HG03196 (cell line): ENCODE results near the gene BICDL1.
A peak's percentile ranks its signal among the peaks of the same experiment; 100 is the strongest.

Experiments
- ATAC-seq: cut with Tn5 transposase; IDR thresholded peaks from one replicate; pipeline ENCODE4 v1.9.1; 2021; ENCODE audit not compliant: unreplicated experiment

The BICDL1 gene

DNA sequence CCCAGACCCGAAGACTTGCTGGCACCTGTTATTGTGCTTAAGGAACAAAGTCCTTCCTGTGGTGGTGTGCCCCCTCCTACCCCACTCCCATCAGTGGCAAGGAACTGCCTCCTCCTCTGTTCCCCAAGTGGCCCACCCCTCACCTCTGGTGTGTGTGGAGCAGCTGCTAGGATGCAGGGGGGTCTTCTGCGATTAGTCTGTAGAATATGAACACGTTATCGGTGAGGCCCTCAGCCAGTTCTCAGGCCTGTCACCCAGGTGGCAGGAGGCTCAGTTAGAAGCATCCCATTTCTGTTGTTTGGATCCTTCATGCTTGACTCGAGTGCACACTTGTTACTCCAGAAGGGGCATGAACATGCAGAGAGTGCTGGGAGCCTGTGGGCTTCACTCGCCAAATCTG, 88.2 kb downstream of the BICDL1 start:
- ATAC-seq: no peak

DNA sequence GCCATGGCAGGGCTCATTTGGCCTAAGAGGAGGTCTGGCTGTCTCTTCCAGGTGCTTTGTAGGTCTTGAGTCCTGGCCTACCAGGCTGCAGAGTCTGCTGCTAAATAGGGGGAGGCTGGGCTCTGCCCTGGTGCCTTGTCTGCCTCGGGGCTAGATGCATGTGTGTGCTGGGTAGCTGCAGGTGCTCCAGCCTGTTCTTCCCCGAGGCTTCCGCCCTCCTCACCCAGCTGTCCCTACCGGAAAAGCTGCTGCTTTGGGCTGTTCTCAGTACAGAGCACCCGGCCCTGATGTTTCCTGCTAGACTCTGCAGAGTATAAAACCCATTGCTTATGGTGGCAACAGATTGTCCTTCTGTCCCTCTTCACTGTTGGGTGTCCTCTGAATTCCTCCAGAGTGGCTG, 89.8 kb downstream of the BICDL1 start:
- ATAC-seq: no peak

DNA sequence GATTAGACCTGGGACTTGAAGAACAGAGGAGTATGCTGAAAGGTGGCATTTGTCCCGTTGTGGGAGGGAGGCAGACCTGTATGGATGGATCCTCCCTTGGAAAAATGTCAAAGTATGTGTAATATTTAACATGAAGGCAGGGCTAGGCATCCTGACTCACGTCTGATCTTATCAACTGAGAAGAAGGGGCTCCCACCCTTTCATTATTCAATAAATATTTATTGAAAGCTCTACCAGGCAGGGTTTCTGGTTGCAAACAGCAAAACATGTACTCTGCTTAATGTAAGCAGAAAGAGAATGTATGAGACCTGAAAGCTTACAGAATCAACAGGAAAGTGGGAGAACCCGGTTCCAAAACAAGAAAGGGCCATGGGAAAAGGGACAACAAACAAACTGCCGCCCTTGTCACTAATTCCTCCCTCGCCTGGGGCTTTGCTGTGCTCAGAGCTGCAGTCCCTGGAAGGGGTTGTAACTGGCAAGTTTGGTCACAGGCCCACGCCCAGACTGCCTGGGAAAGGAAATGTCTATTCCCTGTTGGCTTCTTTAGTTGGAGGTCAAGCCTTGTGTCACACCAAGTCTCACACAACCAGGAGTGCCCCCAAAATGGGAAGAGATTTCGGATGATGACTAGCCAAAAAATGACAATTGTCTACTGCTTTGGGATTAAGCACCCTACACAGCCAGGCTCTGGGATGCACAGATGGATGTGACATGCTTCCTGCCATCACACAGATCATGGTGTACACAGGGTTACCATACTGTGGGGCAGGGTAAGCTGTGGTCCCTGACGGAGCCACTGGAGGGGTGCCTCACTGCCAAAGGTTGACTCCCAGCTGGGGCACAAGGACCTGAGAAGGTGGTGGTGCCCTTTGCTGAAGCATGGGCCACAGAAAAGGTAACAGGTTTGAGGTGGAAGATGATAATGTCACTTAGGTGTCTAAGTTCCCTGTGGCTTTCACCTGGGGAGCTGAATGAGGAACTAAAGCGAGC, 90.7 kb downstream of the BICDL1 start:
- ATAC-seq: no peak

DNA sequence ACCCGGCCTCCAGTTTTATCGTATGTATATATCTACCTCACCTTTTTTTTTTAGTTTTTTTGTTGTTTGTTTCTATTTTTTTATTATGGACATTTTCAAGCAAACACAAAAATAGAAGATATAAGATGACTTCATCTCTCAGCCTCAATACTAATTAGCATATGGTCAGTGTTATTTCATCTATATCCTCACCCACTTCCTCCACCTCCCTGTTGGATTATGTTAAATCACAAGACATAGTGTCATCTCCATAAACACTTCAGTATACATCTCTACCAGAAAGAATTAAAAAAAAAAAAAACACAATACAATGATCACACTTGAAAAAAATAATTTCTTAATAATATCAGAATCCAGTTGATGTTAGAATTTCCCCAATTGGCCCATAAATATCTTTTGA, 92.6 kb downstream of the BICDL1 start:
- no peak for ATAC-seq

DNA sequence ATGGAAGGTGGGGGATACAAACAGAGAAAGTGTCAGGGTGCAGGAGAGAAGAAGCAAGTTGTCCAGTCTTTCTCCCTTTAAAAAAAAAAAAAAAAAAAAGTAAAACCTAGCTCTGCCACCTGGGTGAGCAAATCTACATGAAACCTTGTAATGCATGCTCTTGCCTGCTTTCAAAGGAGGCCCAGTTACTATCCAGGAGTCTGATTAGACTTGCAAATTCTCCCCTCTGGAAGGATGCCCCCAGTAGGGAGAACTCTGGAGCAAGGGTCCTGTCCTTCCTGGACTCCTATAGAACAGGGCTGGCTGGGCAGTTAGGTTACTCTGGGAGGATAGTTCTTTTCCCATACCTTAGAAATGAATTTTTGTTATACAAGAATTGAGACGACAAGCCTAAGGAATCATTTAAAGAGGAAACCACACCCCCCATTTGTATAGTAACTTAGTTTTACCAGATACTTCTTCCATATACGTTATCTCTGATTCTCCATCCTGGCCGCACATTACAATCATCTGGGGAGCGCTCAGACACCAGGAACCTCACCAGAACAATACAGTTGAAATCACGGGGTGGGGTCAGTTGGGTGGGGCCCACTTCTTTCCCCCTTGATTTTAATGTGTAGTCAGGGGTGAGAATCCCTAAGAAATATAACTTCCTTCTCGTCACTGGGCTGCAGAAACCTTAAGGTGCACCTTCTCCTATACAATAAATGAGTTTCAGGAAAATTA, 97.0 kb downstream of the BICDL1 start:
- no peak for ATAC-seq

DNA sequence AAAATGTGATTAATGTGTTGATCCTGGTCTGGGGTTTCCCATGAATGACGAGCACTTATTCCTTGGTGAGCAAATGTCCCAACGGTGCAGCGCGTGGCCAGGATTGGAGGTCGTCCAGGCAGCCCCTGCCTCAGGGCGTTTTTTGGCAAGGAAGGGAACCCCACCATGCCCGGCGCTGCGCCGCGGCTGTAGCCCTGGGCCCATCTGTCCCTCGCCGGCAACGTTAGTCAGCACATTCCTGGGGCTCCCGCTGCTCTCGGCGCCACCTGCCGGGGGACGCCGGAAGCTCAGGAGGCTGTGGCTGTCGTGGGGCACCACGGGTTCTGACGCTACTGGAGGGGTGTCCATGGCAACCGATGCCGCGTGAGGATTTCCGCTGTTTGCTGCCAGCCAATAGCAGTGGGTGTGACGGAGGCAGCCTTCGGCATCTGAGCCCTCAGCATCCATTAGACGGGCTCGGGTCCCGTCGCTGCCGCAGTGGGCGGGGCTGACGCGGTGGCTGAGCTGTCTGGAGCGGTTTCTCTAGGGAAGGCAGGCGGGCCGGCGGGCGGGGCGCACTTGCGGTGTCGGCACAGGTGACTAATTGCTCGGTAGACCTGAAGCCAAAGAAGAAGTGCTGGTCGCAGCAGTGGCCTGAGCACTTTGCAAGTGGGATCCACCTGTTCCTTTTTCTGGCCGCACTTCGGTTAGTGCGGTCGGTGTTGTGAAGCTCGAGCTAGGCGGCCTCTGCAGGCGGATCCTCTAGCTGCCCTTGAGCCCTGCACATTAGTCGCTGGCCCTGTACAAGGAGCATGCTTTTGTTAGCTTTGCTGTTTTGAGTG, 98.0 kb downstream of the BICDL1 start:
- ATAC-seq: peak; percentile 97

DNA sequence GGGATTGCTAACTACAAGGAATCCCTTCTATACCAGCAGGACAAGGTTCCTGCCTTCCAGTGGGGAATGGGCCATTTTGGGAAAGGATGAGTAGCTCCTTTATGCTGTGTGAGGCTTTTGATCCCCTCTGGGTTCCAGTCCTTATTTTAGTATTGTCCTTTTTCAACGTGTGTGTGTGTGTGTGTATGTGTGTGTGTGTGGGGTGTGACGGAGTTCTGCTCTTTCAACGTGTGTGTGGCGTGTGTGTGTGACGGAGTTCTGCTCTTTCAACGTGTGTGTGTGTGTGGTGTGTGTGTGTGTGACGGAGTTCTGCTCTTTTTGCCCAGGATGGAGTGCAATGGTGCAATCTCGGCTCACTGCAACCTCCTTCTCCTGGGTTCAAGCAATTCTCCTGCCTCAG, 100.1 kb downstream of the BICDL1 start:
- no peak for ATAC-seq

DNA sequence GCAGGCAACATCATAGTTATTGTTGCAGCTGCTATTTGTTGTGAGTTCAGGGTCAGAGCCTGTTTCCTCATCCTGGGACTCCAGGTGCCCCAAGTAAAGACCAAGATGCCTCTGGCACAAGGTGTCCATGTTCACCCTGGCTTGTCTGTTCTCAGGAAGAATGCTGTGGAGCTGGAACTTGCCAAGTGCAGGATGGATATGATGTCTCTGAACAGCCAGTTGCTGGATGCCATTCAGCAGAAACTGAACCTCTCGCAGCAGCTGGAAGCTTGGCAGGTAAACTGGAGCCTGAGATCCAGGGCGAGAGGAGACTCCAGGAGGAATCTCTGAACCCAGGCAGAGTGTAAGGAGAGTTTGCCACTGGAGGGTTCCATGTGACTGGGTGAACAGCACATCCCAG, 100.8 kb downstream of the BICDL1 start:
- ATAC-seq: no peak

DNA sequence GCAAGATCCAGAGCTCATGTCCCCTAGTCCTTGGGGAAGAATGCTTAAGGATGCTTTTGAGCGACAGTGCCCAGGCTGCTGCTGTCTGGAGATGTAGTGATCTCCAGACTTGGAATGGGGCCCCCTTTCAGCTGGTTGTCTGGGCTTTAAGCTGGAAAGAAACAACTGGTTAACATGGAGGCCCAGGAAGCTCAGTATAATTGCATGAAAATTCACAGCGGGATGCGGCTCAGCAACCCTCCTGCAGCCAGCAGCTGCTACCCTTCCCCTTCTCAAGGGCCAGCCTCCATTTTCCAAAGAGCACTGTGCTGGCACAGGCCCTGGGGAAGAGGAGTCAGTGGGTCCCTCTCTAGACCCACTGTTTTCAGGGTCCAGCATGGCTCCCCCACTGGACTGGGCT, 101.2 kb downstream of the BICDL1 start:
- no peak for ATAC-seq

DNA sequence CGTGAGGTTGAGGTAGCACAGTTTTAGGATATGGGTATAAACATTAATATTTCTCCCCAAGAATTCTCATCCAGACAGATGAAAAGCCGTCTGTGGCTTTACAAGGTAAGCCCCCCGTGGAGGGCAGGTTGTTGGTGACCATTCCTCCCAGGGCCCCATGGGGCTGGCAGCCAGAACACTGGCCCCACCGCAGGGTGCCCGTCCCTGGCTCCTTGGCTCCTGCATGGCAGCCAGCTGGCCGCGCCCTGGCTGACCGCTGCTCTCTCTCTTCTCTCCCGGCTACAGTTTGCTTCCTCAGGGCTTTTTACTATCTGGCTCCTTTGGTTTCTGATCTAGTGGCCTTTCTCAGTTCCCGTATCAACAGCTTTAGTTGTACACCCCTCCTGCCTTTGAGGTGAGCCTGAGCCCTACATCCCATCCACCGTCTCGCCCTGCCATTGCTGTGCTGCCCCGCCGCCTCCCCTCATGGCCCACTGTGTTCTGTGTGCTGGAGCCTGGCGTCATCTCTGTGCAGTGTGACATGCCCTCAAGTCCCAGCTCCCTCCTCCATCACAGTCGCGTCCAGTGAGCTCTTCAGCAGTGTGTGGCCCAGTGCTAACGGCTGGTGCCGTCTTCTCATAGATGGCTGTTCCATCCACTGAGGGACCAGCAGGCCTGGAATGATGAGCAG, 101.7 kb downstream of the BICDL1 start:
- ATAC-seq: no peak

DNA sequence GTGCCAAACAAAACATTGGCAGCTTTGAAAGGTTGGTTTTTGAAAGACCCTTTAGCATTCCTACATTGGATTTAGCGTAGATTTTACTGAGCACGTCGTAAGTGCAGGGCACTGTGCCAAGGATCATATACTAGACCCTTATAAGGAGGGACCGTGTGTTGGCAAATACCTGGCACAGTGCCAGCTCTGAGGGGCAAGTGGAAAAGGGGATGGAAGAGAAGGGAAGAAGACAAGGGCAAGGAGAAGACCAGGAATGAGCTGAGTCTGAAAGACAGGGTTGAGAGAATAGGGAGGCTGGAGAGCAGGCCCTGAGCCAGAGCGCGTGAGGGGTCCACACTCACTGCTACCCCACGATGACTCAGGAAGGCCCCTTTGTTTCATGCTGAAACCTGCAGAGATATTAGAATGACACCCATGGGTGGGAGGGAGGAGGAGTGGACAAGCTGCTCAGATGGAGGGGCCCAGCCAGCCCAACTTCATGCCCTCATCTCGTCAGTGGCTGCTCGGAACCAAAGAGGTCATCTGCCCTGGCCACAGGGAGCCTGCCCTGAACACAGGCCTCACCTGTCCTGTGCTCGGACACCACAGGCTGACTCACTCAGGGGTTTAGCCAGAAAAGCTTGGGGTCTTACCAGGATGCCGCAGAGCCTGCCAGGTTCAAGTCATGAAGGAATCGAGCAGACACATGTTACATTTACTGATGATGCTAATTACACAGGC, 102.5 kb downstream of the BICDL1 start:
- ATAC-seq: no peak

DNA sequence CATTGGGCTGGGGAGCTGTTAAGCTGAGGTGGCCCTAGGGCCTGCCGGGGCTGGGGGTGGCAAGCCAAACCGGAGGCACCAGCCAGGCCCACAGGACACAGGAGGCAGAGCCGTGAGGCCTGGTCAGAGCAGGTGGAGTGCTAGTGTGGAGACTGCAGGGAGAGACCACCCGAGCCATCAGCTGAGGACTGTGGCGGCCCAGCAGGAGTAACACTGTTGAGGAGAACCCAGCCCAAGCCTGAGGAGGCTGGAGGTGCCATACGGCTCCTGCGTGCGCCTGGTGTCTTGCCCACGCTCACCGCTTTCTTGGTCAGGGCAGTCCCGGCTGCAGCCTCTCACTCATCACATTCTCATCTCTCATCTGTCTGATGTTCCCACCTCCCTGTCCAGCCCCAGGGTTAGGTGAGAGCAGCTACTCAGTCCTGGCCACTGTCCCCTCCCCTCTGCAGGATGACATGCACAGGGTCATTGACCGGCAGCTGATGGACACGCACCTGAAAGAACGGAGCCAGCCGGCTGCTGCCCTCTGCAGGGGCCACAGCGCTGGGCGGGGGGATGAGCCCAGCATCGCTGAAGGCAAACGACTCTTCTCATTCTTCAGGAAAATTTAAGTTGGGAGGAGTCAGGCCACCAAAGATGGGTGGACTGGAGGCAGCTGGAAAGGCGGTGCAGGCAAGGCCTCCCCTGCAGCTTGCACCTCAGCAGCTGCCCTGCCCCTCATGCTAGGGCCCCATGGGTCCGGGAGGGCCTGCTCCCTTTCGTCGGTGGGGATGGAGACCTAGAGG, 103.7 kb downstream of the BICDL1 start:
- ATAC-seq: no peak

DNA sequence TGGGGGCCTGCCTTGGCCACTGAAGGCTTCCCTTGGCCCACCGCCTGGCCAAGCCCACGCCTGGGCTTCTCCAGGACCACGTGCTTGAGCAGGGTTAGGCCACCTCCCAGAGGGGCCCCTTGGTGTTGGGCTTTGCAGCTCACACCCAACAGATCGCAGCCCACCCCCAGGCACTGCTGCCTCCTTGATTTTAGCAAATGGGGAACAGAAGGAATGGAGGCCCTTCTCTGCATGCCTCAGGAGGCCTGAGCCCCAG, 104.2 kb downstream of the BICDL1 start:
- ATAC-seq: no peak

DNA sequence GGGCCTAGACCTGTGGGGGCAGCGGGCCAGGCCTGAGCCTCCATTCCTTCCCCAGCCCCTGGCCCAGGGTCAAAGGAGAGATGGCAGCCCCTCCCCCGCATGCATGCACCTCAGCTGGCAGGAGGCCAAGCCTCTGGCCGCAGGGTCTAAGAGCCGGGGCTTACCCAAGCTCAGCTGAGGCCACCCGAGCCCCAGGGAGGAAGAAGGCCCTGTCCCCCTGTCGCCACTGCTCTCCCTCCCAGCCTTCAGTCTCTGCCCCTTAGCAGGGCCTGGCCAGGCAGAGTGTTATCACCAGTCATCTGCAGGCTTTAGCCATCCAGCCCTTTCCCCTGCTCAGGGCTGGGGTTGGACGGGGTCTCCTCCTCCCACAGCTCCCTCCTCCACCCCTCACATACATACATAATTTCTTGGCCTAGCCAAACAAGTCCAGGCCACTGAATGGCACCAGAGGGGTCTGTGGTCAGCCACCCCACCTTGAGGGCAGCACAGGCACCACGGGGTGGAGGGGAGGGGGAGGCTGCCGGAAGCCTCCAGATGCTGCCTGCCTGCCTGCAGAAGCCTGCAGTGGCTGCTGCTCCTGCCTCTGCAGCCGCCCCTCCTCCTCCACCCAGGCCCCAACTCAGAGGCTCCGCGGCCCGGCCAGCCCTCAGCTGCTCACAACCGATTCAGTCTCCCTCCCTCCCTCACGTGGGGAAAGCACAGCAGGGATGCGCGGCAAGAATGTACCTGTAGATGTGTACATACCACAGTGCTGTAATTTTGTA, 104.7 kb downstream of the BICDL1 start:
- no peak for ATAC-seq

DNA sequence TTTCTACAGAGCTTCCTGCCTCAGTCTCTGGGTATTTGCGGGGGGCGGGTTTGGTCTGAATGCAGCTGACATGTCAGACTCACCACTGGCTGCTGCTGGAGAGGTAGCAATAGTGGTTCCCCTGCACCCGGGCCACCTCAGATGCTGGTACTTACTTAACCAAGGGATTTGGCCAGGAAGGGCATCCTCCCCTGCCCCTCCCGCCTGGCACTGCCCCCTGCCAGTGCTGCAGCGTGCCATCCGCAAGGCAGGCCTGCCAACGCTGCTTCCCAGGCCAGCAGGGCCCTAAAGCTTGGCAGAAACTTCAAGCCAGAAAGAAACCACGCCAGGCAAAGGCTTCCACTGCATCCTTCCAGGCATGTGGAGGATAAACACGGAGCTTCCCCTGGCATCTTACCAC, 105.4 kb downstream of the BICDL1 start:
- ATAC-seq: no peak

DNA sequence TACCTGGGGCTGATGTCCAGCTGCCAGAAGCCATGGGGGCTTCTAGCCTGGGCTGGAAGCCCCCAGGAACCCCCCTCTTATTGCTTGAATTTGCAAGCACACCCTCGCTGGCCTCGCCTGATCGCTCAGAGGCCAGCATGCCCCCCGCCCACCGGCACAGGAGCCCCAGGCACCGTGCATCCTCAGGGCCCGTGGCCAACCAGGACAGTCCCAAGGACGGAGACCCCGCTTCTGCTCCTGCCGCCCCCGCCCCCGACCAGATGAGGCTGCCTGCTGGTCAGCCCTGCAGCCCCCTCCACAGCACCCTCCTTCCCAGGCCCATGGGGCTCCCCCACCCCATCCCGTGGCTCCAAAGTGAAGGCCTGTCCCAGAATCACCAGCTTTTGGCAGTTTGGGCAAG, 106.3 kb downstream of the BICDL1 start:
- no peak for ATAC-seq

DNA sequence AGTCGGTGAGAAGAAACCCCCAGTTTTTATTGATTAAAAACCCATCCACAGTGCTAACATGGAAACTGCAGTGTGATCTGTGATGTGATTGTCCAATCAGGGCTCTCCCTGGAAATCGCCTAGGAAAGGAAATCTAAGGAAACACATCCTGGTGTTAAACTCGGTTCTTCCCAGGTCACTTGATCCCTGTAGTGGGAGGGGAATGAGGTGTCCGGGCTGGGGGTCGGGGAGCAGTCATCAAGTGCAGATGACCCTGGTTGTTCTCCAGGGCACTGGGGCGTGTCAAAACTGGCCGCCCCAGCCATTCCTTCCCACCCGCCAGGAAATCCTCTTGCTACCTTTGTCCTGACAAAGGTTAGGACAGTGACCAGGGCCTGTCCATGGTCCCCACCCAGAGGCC, 106.7 kb downstream of the BICDL1 start:
- no peak for ATAC-seq

DNA sequence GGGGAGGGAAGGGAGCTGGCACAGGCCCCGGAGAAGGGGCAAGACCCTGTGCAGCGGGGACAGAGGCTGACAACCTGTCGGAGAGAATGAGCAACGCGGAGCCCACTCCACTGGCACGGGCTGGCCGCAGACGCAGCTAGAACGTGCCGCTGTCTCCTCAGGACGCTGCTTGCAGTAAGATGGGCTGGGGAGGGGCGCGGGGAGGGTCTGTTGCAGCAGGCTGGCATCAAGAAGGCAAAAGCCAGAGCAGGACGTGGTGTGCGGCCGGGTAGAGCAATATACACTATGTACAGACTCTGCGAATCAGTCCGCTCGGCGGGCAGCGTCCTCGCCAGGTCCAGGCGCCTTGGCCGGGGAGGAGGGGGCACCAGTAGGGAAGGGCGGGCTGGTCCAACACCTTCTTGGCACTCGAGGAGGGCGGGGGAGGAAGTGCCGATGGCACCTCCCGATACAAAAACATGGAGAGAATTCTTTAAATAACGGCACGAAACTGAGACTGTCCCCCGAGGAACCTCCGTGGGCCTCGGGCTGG, 107.7 kb downstream of the BICDL1 start:
- no peak for ATAC-seq
